OCI-LY3 (cell line): Measurements from ENCODE around the gene BBX.

Experiments
- EZH2phosphoT487 ChIP-seq: fragments of 200-600 bp; shearing (Covaris generic); IDR thresholded peaks from 2 replicates; pipeline ENCODE4 v1.6.1; 2018; ENCODE audit warnings: antibody characterized with exemption, mixed run types, low read depth
- TF ChIP-seq, protein P1 (sequence below): fragments of 200-600, 300-600 bp; sonication (generic); IDR thresholded peaks from 2 replicates; pipeline ENCODE4 v1.5.1; 2014; ENCODE audit warnings: antibody characterized with exemption, low read length, low read depth

DNA sequence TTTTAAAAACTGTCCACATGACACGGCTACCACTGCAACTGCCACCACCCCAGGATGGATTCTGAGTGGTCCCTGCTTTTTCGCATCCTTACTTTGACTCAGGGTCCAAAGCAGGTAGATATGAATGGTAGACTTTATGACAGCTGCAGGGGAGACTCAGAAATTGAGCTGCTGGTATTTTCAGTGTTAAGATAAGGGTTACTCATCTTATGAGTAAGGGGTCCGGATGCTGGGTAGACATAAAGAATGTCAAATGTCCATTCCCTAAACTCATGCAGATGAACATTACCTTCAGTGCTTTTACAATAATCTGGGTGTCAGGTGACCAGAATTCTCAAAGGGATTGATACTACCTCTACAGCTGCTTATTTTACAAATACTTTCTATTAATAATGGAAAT, 25.9 kb upstream of the BBX start:
- TF ChIP-seq, protein P1, sequence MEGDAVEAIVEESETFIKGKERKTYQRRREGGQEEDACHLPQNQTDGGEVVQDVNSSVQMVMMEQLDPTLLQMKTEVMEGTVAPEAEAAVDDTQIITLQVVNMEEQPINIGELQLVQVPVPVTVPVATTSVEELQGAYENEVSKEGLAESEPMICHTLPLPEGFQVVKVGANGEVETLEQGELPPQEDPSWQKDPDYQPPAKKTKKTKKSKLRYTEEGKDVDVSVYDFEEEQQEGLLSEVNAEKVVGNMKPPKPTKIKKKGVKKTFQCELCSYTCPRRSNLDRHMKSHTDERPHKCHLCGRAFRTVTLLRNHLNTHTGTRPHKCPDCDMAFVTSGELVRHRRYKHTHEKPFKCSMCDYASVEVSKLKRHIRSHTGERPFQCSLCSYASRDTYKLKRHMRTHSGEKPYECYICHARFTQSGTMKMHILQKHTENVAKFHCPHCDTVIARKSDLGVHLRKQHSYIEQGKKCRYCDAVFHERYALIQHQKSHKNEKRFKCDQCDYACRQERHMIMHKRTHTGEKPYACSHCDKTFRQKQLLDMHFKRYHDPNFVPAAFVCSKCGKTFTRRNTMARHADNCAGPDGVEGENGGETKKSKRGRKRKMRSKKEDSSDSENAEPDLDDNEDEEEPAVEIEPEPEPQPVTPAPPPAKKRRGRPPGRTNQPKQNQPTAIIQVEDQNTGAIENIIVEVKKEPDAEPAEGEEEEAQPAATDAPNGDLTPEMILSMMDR = no peak
- no peak for TF ChIP-seq EZH2phosphoT487
